Fibroblast of lung (primary cell): ENCODE measurements around the gene GRIN3A.

Experiments used
- CTCF ChIP-seq, 2 donors: IDR thresholded peaks in 1 of 2; conservative IDR thresholded peaks in 1 of 2; 1 replicate in 1 of 2; 2 replicates in 1 of 2; pipeline ENCODE4 v1.5.1; 2011 to 2012; ENCODE audit warnings: low read length in 2 of 2, control low read depth in 1 of 2, inconsistent platforms in 1 of 2, low read depth in 1 of 2, mild to moderate bottlenecking in 1 of 2
- EZH2 ChIP-seq: IDR thresholded peaks from 2 replicates; pipeline ENCODE4 v1.5.1; 2012; ENCODE audit warnings: low read length, control low read depth, mild to moderate bottlenecking; ENCODE audit errors: missing control alignments

- no peak for TF ChIP-seq CTCF (conservative IDR thresholded peaks at IDR 0.05 in 1 of 2, IDR thresholded peaks at IDR 0.05 in 1 of 2; ENCODE audit: low read depth in 1 of 2, low read length in 2 of 2)
- TF ChIP-seq EZH2, result no peak
Measured at GRCh38 chr9:101562966-101563365, 175.5 kb downstream of the GRIN3A start.
